ENCODE data around the gene LMO1. TPM values are rescaled to one million over a fixed set of nuclear protein-coding genes. Genes with fewer than 3 reads are reported as not detected.

Gene LMO1
- total and polyA plus RNA-seq, 2 experiments from 2014 or later: 0.33 TPM; not detected in 1

DNA sequence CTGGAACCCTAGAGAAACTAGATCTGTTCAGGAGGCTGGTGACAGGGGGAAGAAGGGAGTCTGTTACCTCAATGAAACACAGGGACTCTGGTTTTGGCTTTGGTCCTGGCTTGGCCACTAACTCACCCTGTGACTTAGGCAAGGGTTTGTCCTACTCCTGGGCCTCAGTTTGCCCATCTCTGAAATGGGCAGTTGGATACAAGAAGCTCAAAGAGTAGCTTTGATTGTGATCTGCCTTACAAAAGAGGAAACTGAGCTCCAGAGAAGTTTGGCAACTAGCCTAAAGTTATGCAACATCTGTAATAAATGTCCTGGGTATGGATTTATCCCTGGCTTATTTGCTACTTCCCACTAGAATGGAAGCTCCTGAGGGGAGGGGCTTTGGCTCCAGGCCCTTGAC lies 24.0 kb upstream of the LMO1 start:
- no peaks in the 10 kb centered on the region for H3K9me3 ChIP-seq (ENCODE audit: low read depth)
- H3K4me3 ChIP-seq: no peak overlapping the region
- TF ChIP-seq EZH2phosphoT487 (IDR thresholded peaks at IDR 0.05; ENCODE audit: low read depth, severe bottlenecking, unreplicated experiment) (no peak), EZH2 (IDR thresholded peaks at IDR 0.05; ENCODE audit: borderline replicate concordance) (no peak)
- TF ChIP-seq, protein P1, sequence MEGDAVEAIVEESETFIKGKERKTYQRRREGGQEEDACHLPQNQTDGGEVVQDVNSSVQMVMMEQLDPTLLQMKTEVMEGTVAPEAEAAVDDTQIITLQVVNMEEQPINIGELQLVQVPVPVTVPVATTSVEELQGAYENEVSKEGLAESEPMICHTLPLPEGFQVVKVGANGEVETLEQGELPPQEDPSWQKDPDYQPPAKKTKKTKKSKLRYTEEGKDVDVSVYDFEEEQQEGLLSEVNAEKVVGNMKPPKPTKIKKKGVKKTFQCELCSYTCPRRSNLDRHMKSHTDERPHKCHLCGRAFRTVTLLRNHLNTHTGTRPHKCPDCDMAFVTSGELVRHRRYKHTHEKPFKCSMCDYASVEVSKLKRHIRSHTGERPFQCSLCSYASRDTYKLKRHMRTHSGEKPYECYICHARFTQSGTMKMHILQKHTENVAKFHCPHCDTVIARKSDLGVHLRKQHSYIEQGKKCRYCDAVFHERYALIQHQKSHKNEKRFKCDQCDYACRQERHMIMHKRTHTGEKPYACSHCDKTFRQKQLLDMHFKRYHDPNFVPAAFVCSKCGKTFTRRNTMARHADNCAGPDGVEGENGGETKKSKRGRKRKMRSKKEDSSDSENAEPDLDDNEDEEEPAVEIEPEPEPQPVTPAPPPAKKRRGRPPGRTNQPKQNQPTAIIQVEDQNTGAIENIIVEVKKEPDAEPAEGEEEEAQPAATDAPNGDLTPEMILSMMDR (IDR thresholded peaks at IDR 0.05; ENCODE audit: poor library complexity): no peak
- H3K79me2 ChIP-seq: no peaks in the 10 kb centered on the region
- peaks cover 11% of the 10 kb centered on the region for H3K4me1 ChIP-seq (ENCODE audit: insufficient read depth)
- peaks cover 5% of the 10 kb centered on the region for H3K27me3 ChIP-seq
- H3K4me2 ChIP-seq: no peak overlapping the region
- H3K36me3 ChIP-seq (replicated peaks; ENCODE audit: insufficient read depth, low read depth): no peaks in the 10 kb centered on the region
- no peak overlapping the region for H2AFZ ChIP-seq
- no peaks in the 10 kb centered on the region for H4K20me1 ChIP-seq (ENCODE audit: insufficient read depth, poor library complexity, severe bottlenecking)
- no peaks in the 10 kb centered on the region for H3K9me2 ChIP-seq (replicated peaks; ENCODE audit: insufficient read depth)
- DNase-seq (ENCODE audit: low spot score): no peak
- no peak overlapping the region for H3K27ac ChIP-seq

DNA sequence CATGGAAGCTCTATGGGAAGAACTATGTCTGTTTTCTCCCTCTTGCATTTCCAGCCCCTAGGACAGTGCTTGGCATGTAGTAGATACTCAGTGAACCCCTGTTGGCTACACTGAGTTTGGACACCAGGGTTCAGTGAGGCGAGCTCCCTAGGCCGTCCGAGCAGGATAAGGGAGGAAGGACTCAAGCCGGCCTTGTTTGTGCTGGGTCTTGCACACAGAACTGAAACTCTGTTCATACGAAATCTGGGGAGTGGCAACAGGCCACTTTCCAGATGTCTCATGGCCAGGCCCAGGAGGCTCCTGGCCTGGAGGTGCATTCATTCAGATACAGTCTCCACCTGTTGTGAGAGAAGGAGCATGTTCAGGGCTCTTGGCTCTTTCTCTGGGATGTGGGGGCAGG lies 23.6 kb upstream of the LMO1 start:
- no peak overlapping the region for H3K27ac ChIP-seq
- no peaks in the 10 kb centered on the region for H3K79me2 ChIP-seq
- H3K9me3 ChIP-seq (ENCODE audit: low read depth): no peaks in the 10 kb centered on the region
- peaks cover 7% of the 10 kb centered on the region for H3K27me3 ChIP-seq
- H3K36me3 ChIP-seq (replicated peaks; ENCODE audit: insufficient read depth, low read depth): no peaks in the 10 kb centered on the region
- H3K4me1 ChIP-seq (ENCODE audit: insufficient read depth): peaks cover 11% of the 10 kb centered on the region
- H3K9me2 ChIP-seq (replicated peaks; ENCODE audit: insufficient read depth): no peaks in the 10 kb centered on the region
- no peak overlapping the region for H3K4me2 ChIP-seq
- TF ChIP-seq, protein P1 (IDR thresholded peaks at IDR 0.05; ENCODE audit: poor library complexity): no peak
- no peak for TF ChIP-seq EZH2phosphoT487 (IDR thresholded peaks at IDR 0.05; ENCODE audit: low read depth, severe bottlenecking, unreplicated experiment)
- TF ChIP-seq EZH2 (IDR thresholded peaks at IDR 0.05; ENCODE audit: borderline replicate concordance): no peak
- H4K20me1 ChIP-seq (ENCODE audit: insufficient read depth, poor library complexity, severe bottlenecking): no peaks in the 10 kb centered on the region
- WGBS (ENCODE audit: low lambda C conversion rate, missing lambda C conversion rate): 91% methylated on average over 5 of the region's 5 CpGs
- H2AFZ ChIP-seq: no peak overlapping the region
- no peak overlapping the region for H3K4me3 ChIP-seq
- DNase-seq (ENCODE audit: low spot score): no peak

DNA sequence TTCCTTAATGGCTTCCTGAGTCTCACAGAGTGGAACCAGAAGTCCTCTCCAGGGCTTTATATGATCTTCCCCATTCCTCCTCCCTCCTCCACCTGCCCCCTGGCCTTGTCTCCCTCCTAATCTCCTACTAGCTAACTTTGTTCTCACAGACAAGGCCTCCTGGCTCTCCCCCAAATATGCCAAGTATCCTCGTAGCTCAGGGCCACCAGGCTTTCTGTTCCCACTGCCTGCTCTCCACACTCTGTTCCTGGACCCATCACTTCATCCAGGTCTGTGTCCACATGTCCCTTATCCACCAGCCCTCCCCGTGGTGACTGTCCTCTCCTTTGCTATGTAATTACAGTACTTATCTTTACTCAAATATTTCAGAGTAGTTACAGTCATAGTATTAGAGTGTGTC lies 23.2 kb upstream of the LMO1 start:
- Histone ChIP-seq H3K27ac (no peak overlapping the region), H3K4me1 (ENCODE audit: insufficient read depth) (peaks cover 11% of the 10 kb centered on the region), H3K9me2 (replicated peaks; ENCODE audit: insufficient read depth) (no peaks in the 10 kb centered on the region), H2AFZ (no peak overlapping the region), H3K4me3 (no peak overlapping the region), H3K4me2 (no peak overlapping the region), H3K9me3 (ENCODE audit: low read depth) (no peaks in the 10 kb centered on the region), H3K27me3 (peaks cover 7% of the 10 kb centered on the region), H3K36me3 (replicated peaks; ENCODE audit: insufficient read depth, low read depth) (no peaks in the 10 kb centered on the region), H3K79me2 (no peaks in the 10 kb centered on the region), H4K20me1 (ENCODE audit: insufficient read depth, poor library complexity, severe bottlenecking) (no peaks in the 10 kb centered on the region)
- DNase-seq (ENCODE audit: low spot score): no peak
- 71% methylated on average over 2 of the region's 2 CpGs for WGBS (ENCODE audit: low lambda C conversion rate, missing lambda C conversion rate)
- TF ChIP-seq, protein P1 (IDR thresholded peaks at IDR 0.05; ENCODE audit: poor library complexity): no peak
- no peak for TF ChIP-seq EZH2phosphoT487 (IDR thresholded peaks at IDR 0.05; ENCODE audit: low read depth, severe bottlenecking, unreplicated experiment)
- no peak for TF ChIP-seq EZH2 (IDR thresholded peaks at IDR 0.05; ENCODE audit: borderline replicate concordance)

DNA sequence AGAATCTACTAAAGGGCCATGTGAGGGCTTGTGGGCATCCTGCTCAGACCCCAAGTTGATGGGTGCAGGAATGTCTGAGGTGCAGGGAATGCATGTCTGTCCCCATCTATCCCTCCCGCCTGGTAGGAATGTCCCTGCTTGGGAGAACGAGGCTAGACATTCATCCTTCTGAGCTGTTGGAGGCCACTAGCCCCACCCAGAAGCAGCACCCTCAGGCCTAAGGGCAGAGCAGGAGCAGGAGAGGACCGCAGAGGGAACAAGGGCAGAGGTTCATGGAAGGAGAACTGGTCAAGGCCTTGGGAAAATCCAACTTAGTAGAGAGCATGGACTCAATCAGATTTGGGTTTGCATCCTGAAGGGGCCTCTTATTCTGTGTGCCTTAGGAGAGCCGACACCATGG lies 22.1 kb upstream of the LMO1 start:
- TF ChIP-seq EZH2phosphoT487 (IDR thresholded peaks at IDR 0.05; ENCODE audit: low read depth, severe bottlenecking, unreplicated experiment) (no peak), EZH2 (IDR thresholded peaks at IDR 0.05; ENCODE audit: borderline replicate concordance) (no peak)
- TF ChIP-seq, protein P1 (IDR thresholded peaks at IDR 0.05; ENCODE audit: poor library complexity): no peak

More for the DNA sequence above, 22.1 kb upstream of the LMO1 start:
- Histone ChIP-seq H2AFZ (no peak overlapping the region), H3K27ac (no peak overlapping the region), H3K4me1 (ENCODE audit: insufficient read depth) (peaks cover 11% of the 10 kb centered on the region), H3K36me3 (replicated peaks; ENCODE audit: insufficient read depth, low read depth) (no peaks in the 10 kb centered on the region), H3K27me3 (peaks cover 7% of the 10 kb centered on the region), H4K20me1 (ENCODE audit: insufficient read depth, poor library complexity, severe bottlenecking) (no peaks in the 10 kb centered on the region), H3K9me2 (replicated peaks; ENCODE audit: insufficient read depth) (no peaks in the 10 kb centered on the region), H3K4me3 (no peak overlapping the region), H3K4me2 (no peak overlapping the region), H3K9me3 (ENCODE audit: low read depth) (no peaks in the 10 kb centered on the region), H3K79me2 (no peaks in the 10 kb centered on the region)
- DNase-seq (ENCODE audit: low spot score): no peak
- WGBS (ENCODE audit: low lambda C conversion rate, missing lambda C conversion rate): 90% methylated on average over 4 of the region's 4 CpGs
